HG02763 (cell line): ENCODE data around the gene NPVF.

Experiments used
- ATAC-seq: cut with Tn5 transposase; IDR thresholded peaks from one replicate; pipeline ENCODE4 v1.9.1; 2021; ENCODE audit warnings: mild to moderate bottlenecking, moderate library complexity; ENCODE audit not compliant: unreplicated experiment

The NPVF gene

GRCh38 chr7:25235471-25235870 lies 7.2 kb upstream of the NPVF start:
- no peak for ATAC-seq

DNA sequence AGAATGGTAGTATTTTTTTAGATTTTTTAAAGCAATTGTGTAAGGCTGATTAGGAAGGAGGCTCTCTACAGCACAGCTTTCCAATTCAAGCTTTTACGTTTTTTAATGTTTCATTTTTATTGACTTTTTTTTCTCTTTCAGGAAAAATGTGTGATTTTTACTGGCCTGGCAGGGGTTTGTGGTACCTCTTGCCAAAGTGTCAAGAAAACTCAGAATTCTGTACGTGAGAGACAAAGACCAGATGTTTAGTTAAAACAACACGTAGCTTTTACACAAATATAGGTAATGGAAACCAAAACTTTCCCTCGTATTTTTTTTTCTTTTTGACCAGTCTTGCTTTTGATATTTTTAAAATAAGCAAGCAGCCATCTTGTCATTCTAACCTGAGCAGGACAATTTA lies 6.0 kb upstream of the NPVF start:
- ATAC-seq, result no peak

DNA sequence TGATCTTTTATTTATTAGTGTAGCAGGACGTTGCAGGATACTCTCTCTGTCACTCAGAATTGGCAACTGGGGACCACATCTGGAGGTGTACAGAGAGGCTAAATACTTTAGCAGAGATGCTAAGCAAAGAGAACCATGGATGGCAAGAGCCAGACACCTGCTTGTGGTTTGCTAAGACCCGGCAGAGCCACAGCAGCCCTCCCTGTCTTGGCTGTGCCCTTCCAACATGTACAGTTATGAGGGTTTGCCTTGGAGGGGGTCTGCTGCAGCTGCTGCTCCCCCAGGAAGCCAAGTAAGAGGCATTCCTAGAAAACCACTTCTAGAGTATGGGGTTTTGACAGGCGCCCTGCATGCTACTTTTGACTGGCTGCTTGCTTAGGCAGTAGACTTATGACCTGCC lies 5.1 kb downstream of the NPVF start:
- no peak for ATAC-seq

GRCh38 chr7:25222666-25223065 lies 5.6 kb downstream of the NPVF start:
- no peak for ATAC-seq

- ATAC-seq, result no peak
These were observed 7.3 kb downstream of the NPVF start for GRCh38 chr7:25221009-25221408.

DNA sequence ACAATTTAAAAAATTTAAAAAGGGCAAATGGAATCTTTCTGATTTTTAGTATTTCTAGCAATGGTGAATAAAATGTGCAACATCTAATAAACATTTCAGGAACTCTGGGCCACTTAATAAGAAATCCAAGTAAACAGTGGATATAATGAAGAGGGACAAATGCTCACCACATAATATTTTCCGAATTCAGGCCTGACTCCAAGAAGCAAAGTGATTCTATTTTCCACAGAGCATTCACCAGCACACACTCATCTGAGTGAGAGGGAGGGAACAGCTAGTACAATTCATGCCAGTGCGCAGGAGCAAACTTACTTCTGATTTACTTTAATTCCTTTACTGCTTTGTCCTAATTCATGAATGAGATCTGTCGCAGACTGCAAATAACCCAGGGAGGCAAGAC lies 10.1 kb downstream of the NPVF start:
- ATAC-seq, result no peak

- no peak for ATAC-seq
These were observed 11.4 kb downstream of the NPVF start for GRCh38 chr7:25216837-25217236.

- no peak for ATAC-seq
These were observed 12.5 kb downstream of the NPVF start for GRCh38 chr7:25215694-25216335.

DNA sequence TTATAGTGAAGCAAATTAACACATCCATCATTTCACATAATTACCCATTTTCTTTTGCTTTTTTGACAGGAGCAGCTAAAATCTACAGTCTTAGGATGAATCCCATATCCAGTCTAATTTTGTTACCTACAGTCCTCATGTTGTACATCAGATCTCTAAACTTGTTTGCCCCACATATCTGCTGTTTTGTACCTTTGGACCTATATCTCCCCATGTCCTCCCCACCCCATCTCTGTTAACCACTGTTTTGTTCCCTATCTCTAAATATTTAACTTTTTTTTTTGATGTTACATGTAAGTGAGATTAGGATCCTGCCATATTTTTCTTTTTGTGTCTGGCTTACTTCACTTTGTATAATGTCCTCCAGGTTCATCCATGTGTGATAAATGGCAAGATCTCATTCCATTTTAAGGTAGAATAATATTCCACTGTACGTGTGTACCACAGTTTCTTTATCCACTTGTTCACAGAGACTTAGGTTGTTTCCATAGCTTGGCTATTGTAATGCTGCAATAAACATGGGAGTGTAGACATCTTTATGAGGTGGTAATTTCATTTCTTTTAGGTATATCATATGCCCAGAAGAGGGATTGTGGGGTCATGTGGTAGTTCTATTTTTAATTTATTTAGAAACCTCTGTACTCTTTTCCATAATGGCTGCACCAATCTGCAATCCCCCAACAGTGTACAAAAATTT lies 19.6 kb downstream of the NPVF start:
- ATAC-seq, result no peak

DNA sequence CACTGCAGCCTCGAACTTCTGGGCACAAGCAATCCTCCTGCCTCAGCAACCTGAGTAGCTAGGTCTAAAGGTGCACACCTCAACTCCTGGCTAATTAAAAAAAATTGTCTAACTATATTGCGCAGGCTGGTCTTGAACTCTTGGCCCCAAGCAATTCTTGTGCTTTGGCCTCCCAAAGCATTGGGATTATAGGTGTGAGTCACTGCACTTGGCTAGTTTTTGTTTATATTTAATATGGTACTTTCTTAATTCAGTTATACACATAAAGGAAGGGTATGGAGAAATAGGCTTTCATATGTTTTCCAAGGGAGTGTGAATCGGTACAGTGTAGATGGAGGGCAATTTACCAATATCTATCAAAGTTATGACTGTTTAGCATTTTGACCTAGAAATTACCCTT lies 20.4 kb downstream of the NPVF start:
- no peak for ATAC-seq

GRCh38 chr7:25206765-25207164 lies 21.5 kb downstream of the NPVF start:
- ATAC-seq, result no peak

- ATAC-seq, result no peak
These were observed 32.0 kb downstream of the NPVF start for GRCh38 chr7:25196132-25196896.

DNA sequence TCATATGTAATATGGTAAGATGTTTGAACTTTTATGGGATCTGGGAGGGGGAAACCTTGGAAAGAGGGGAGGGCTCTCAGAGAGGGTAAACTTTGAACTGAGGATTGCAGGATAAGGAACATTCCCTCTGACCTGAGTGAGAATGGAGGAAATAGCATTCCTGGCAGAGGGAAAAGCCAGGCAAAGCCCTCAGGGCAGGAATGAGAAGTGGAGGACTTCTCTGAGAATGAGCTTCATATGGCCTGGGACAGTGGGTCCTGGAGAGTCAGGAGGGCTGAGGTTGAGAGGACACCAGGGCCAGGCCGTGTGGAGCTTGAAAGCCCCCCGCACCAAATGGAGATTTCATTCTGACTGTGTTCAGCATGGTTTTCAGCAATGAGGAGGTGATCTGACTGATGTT lies 34.2 kb downstream of the NPVF start:
- ATAC-seq, result no peak

- no peak for ATAC-seq
These were observed 36.2 kb downstream of the NPVF start for GRCh38 chr7:25192043-25192442.

- no peak for ATAC-seq
These were observed 39.1 kb downstream of the NPVF start for GRCh38 chr7:25189197-25189596.

- no peak for ATAC-seq
These were observed 40.4 kb downstream of the NPVF start for GRCh38 chr7:25187932-25188331.

GRCh38 chr7:25186436-25186835 lies 41.9 kb downstream of the NPVF start:
- no peak for ATAC-seq

GRCh38 chr7:25181532-25181931 lies 46.8 kb downstream of the NPVF start:
- ATAC-seq, result no peak

GRCh38 chr7:25180946-25181345 lies 47.3 kb downstream of the NPVF start:
- ATAC-seq, result no peak

- ATAC-seq, result no peak
These were observed 47.7 kb downstream of the NPVF start for GRCh38 chr7:25180592-25180923.

- peak; percentile 96 for ATAC-seq
These were observed 48.3 kb downstream of the NPVF start for GRCh38 chr7:25179771-25180591.
